BE2C (cell line): Measurements from ENCODE around the gene ELMO1.

Source experiments
- DNase-seq: peaks from one replicate; pipeline ENCODE4 v3.0.0-alpha.2; 2020
- H3K27me3 ChIP-seq: fragments of 250-450 bp; sonication (Bioruptor Pico); 2 replicates; pipeline ENCODE4 v1.5.1; 2020; ENCODE audit warnings: mild to moderate bottlenecking
- H3K36me3 ChIP-seq: fragments of 250-450 bp; sonication (Bioruptor Pico); 2 replicates; pipeline ENCODE4 v1.5.1; 2020; ENCODE audit warnings: mild to moderate bottlenecking
- H3K4me1 ChIP-seq: fragments of 250-450 bp; sonication (Bioruptor Pico); 2 replicates; pipeline ENCODE4 v1.5.1; 2020
- H3K4me3 ChIP-seq: 2 replicates; pipeline ENCODE4 v1.5.1; 2011; ENCODE audit warnings: low read depth, low read length
- H3K9me3 ChIP-seq: fragments of 250-450 bp; sonication (Bioruptor Pico); 2 replicates; pipeline ENCODE4 v1.5.1; 2020
- TF ChIP-seq, protein P1 (sequence below): IDR thresholded peaks from 2 replicates; pipeline ENCODE4 v1.5.1; 2012; ENCODE audit warnings: mild to moderate bottlenecking, low read depth, low read length

The ELMO1 gene

DNA sequence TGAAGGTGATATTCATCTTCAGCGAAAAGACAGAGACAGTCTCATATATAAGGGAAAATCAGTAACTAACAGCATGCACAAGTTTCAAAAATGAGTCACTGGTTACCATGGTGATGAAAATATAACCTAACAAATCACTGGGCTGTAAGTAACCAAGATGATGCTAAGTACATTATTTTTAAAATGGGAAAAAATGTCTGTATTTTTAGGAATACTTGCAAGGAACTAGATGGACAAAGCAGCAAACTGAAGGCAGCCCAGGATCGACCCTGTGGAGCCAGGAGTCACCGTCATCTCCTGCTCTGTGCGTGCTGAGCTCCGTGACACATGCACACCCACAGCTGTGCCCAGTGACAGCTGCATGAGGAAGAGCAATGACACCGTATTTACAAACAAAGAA, 137.3 kb downstream of the ELMO1 start:
- Histone ChIP-seq H3K27me3 (no peaks in the 10 kb centered on the region), H3K4me1 (no peaks in the 10 kb centered on the region), H3K36me3 (no peaks in the 10 kb centered on the region), H3K9me3 (no peaks in the 10 kb centered on the region), H3K4me3 (no peak overlapping the region)
- TF ChIP-seq, protein P1, sequence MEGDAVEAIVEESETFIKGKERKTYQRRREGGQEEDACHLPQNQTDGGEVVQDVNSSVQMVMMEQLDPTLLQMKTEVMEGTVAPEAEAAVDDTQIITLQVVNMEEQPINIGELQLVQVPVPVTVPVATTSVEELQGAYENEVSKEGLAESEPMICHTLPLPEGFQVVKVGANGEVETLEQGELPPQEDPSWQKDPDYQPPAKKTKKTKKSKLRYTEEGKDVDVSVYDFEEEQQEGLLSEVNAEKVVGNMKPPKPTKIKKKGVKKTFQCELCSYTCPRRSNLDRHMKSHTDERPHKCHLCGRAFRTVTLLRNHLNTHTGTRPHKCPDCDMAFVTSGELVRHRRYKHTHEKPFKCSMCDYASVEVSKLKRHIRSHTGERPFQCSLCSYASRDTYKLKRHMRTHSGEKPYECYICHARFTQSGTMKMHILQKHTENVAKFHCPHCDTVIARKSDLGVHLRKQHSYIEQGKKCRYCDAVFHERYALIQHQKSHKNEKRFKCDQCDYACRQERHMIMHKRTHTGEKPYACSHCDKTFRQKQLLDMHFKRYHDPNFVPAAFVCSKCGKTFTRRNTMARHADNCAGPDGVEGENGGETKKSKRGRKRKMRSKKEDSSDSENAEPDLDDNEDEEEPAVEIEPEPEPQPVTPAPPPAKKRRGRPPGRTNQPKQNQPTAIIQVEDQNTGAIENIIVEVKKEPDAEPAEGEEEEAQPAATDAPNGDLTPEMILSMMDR, result no peak
- DNase-seq, result no peak

DNA sequence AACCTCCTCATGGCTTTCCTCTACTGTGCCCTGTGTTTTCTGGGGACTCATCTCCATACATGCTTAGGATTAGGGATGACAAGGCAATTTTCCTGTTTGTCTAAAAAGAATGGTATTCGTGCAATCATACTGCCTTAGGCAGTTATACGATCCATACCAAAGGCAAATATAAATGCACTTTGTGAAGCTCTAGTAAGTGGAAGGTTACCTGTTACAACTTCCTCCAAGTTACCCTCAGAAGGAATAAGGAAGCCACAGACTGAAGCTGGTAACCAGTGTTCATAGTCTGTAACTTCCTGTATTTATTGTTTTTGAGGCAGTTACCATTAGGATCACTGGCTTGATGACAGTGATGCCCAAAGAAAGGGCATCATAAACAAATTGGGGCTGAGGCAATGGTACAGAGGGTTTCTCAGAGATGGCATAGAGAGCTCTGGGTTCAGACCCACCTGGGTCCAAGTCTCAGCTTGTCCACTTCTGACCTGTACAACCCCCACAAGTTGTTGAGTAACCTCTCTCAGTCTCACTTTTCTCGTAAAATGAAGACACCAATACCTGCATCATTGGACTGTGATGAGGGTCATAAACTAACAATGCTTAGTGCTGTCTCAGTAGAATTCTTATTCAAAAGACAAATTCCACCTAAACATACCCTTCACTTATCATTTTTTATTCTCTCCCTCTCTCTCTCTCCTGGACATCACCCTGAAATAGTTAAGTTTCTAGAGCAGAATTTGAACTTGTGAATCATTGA, 138.2 kb downstream of the ELMO1 start:
- DNase-seq, result no peak
- H3K9me3 ChIP-seq, result no peaks in the 10 kb centered on the region; the same call in 1 of the 2 replicates
- TF ChIP-seq, protein P1, result no peak
- H3K27me3 ChIP-seq, result no peaks in the 10 kb centered on the region
- H3K36me3 ChIP-seq, result no peaks in the 10 kb centered on the region
- no peaks in the 10 kb centered on the region for H3K4me1 ChIP-seq
- H3K4me3 ChIP-seq, result no peak overlapping the region

GRCh38 chr7:37309493-37309892, 139.2 kb downstream of the ELMO1 start:
- DNase-seq, result no peak
- Histone ChIP-seq H3K9me3 (no peaks in the 10 kb centered on the region; the same call in 1 of the 2 replicates), H3K4me3 (no peak overlapping the region), H3K36me3 (no peaks in the 10 kb centered on the region), H3K27me3 (no peaks in the 10 kb centered on the region), H3K4me1 (no peaks in the 10 kb centered on the region)
- TF ChIP-seq, protein P1, result no peak

DNA sequence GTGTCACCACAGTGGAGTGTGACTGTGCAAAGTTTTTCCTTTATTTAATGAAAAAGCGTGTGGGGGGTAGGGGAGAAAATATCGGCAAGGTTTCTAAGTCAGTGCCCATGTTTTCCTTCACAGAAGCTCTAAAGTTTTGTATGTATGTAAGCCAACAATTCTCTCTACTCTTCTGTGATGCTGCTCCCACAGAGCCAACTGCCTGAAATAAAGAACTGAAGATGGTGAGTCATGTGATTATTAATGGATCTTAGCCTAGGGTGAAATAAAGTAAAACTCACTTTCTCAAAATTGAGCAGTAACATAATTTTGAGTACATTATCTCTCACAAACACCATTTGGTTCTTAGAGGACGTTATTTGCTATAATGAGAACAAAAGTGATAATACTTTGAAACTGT, 143.7 kb downstream of the ELMO1 start:
- Histone ChIP-seq H3K4me3 (no peak overlapping the region), H3K36me3 (no peaks in the 10 kb centered on the region), H3K27me3 (no peaks in the 10 kb centered on the region), H3K4me1 (no peaks in the 10 kb centered on the region), H3K9me3 (no peaks in the 10 kb centered on the region; the same call in 1 of the 2 replicates)
- DNase-seq, result no peak
- TF ChIP-seq, protein P1, result no peak

GRCh38 chr7:37297546-37297945, 151.1 kb downstream of the ELMO1 start:
- TF ChIP-seq, protein P1, result no peak
- Histone ChIP-seq H3K27me3 (no peaks in the 10 kb centered on the region), H3K4me1 (no peaks in the 10 kb centered on the region), H3K4me3 (no peak overlapping the region), H3K36me3 (no peaks in the 10 kb centered on the region), H3K9me3 (no peaks in the 10 kb centered on the region)
- DNase-seq, result no peak

DNA sequence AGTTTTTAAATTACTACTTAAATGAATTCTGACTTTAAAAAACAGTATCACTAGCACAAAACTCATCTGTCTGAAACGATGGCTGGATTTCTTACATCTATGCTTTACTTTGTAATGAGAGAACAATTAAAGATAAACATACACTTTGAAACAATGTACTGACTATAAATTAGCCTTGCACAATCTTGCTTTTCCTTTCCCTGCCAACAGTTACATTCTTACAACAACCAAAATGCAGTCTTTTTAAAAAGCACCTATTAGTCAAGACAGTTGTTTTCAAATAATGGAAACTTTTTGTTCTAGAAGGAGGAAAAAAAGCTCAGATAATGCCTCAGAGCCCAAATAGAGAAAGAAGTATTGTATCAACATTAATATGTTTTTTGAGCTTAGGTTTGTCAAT, 153.3 kb downstream of the ELMO1 start:
- Histone ChIP-seq H3K36me3 (no peaks in the 10 kb centered on the region), H3K4me3 (no peak overlapping the region), H3K9me3 (no peaks in the 10 kb centered on the region), H3K4me1 (no peaks in the 10 kb centered on the region), H3K27me3 (no peaks in the 10 kb centered on the region)
- DNase-seq, result no peak
- TF ChIP-seq, protein P1, result no peak
